Endothelial cell of coronary artery (primary cell): ENCODE results near the gene ATG3. TPM values are rescaled to one million over a fixed set of nuclear protein-coding genes. Genes with fewer than 3 reads are reported as not detected.

Experiments
- total RNA-seq: library from RNA; depleted of rRNA; stranded (reverse); fragments of >200 nt; gene quantifications from 2 replicates; pipeline ENCODE4 v1.2.3, GENCODE V29; 2014

ATG3 gene
- 68.1 and 77.9 TPM in 2 replicates for total RNA-seq

GRCh38 chr3:112561734-112562529 lies at the start of gene ATG3, which contains the start of gene SLC35A5:
Gene ATG3, minus strand, starts transcription at chr3:112561962. Its CDS starts 434 bp downstream, at chr3:112561528.
Gene SLC35A5, plus strand, starts transcription at chr3:112562045. Its CDS starts 1,359 bp downstream, at chr3:112563404.

GRCh38 chr3:112498914-112499711 lies 62.6 kb downstream of the ATG3 start, which contains the start of gene BTLA:
Gene BTLA, minus strand, starts transcription at chr3:112499472. Its CDS starts 114 bp downstream, at chr3:112499358.

Other genes starting within 250 kb of the ATG3 start
- gene CD200, start 228.8 kb downstream of the ATG3 start, total RNA-seq: 3.6 and 7.3 TPM in 2 replicates
- not detected in 2 replicates for gene BTLA, start 62.5 kb downstream of the ATG3 start, total RNA-seq
- 22.9 and 25.3 TPM in 2 replicates for gene SLC35A5, start 83 bp upstream of the ATG3 start, total RNA-seq
- gene CCDC80, start 79.2 kb upstream of the ATG3 start, total RNA-seq: 11.5 and 46.8 TPM in 2 replicates